A549 (cell line): Measurements from ENCODE around the gene C7orf57.

Experiments used
- HOXB13 ChIP-seq: fragments of 250-450 bp; sonication (Bioruptor Pico); IDR thresholded peaks from 2 replicates; pipeline ENCODE4 v1.5.0; 2020; ENCODE audit warnings: low read depth, mild to moderate bottlenecking, moderate library complexity
- JUN ChIP-seq, 2 experiments: fragments of >200 bp; sonication (Bioruptor Twin); formaldehyde crosslinking; IDR thresholded peaks; 2 replicates in 1 of 2; 3 replicates in 1 of 2; pipeline ENCODE4 v1.6.1; 2016 to 2017
- SREBF2 ChIP-seq: fragments of 450-650 bp; IDR thresholded peaks from 2 replicates; pipeline ENCODE4 v1.6.1; 2014; ENCODE audit warnings: mild to moderate bottlenecking, moderate library complexity
- ZNF302 ChIP-seq: fragments of 250-450 bp; sonication (Bioruptor Pico); IDR thresholded peaks from 2 replicates; pipeline ENCODE4 v1.9.0; 2021; ENCODE audit warnings: inconsistent platforms, mild to moderate bottlenecking, moderate library complexity

DNA sequence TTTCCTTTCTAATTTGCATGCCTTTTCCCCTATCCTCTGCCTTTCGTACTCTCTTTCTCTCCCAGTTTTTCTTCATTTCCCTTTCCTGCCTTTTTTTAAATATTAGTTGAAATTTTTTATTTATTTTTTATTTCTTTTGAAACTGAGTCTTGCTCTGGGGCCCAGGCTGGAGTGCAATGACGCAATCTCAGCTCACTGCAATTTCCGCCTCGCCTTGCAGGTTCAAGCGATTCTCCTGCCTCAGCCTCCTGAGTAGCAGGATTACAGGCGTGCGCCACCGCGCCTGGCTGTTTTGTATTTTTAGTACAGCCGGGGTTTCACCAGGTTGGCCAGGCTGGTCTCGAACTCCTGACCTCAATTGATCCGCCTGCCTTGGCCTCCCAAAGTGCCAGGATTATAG lies 35.9 kb upstream of the C7orf57 start:
- TF ChIP-seq HOXB13 (CRISPR knock-in tag): no peak
- no peak for TF ChIP-seq ZNF302 (CRISPR knock-in tag)
- TF ChIP-seq SREBF2: no peak
- TF ChIP-seq JUN (IDR thresholded peaks at IDR 0.05): no peak
